Measurements from ENCODE around the gene CD300LG. TPM values are rescaled to one million over a fixed set of nuclear protein-coding genes. Genes with fewer than 3 reads are reported as not detected.
"Not testable (repeated sequence)": the region's sequence is repeated elsewhere in the genome, so short reads cannot be mapped to it uniquely, and the experiment has no call there.

Gene CD300LG
- total RNA-seq, 1 experiment from 2014 or later = not detected

GRCh38 chr17:43869031-43869430 lies 22.1 kb downstream of the CD300LG start:
- not testable (repeated sequence) for DNase-seq (ENCODE audit: low read depth in 1 of 2, low spot score in 2 of 2); H3K9me3 ChIP-seq (replicated peaks); H3K27ac ChIP-seq; H3K4me3 ChIP-seq; H3K36me3 ChIP-seq; H3K4me1 ChIP-seq (replicated peaks)
- peaks cover 34% of the 10 kb centered on the region for H3K27me3 ChIP-seq (replicated peaks)

GRCh38 chr17:43871946-43872690 lies 25.1 kb downstream of the CD300LG start:
- peaks cover 19% of the 10 kb centered on the region for H3K27me3 ChIP-seq (replicated peaks)
- 0 out of 2 replicates have a peak, but pooled peaks cover 5% of the 10 kb centered on the region for H3K4me1 ChIP-seq (replicated peaks)
- H3K4me3 ChIP-seq = peak overlapping the region; percentile 7
- DNase-seq (ENCODE audit: low read depth in 1 of 2, low spot score in 2 of 2) = no peak
- H3K36me3 ChIP-seq = no peaks in the 10 kb centered on the region
- H3K9me3 ChIP-seq (replicated peaks) = no peaks in the 10 kb centered on the region; the same call in 1 of the 2 replicates
- H3K27ac ChIP-seq = no peak overlapping the region

- no peaks in the 10 kb centered on the region for H3K36me3 ChIP-seq
- H3K27me3 ChIP-seq (replicated peaks) = peaks cover 15% of the 10 kb centered on the region
- no peak overlapping the region for H3K4me3 ChIP-seq
- H3K9me3 ChIP-seq (replicated peaks) = no peaks in the 10 kb centered on the region; the same call in 1 of the 2 replicates
- no peak overlapping the region for H3K27ac ChIP-seq
- no peak for DNase-seq (ENCODE audit: low read depth in 1 of 2, low spot score in 2 of 2)
- 0 out of 2 replicates have a peak, but pooled peaks cover 5% of the 10 kb centered on the region for H3K4me1 ChIP-seq (replicated peaks)
Observed at GRCh38 chr17:43873091-43873490, 26.1 kb downstream of the CD300LG start.

- Histone ChIP-seq H3K36me3 (no peaks in the 10 kb centered on the region), H3K9me3 (replicated peaks) (no peaks in the 10 kb centered on the region), H3K4me1 (replicated peaks) (0 out of 2 replicates have a peak, but pooled peaks cover 9% of the 10 kb centered on the region), H3K27ac (no peak overlapping the region), H3K27me3 (replicated peaks) (0 out of 2 replicates have a peak, but pooled peaks cover 8% of the 10 kb centered on the region), H3K4me3 (no peak overlapping the region)
- no peak for DNase-seq (ENCODE audit: low read depth in 1 of 2, low spot score in 2 of 2)
Observed at GRCh38 chr17:43873815-43874214, 26.8 kb downstream of the CD300LG start.

GRCh38 chr17:43874293-43874692 lies 27.3 kb downstream of the CD300LG start:
- DNase-seq (ENCODE audit: low read depth in 1 of 2, low spot score in 2 of 2) = no peak
- Histone ChIP-seq H3K4me1 (replicated peaks) (0 out of 2 replicates have a peak, but pooled peaks cover 10% of the 10 kb centered on the region), H3K4me3 (no peak overlapping the region), H3K27me3 (replicated peaks) (0 out of 2 replicates have a peak, but pooled peaks cover 8% of the 10 kb centered on the region), H3K27ac (no peak overlapping the region), H3K36me3 (no peaks in the 10 kb centered on the region), H3K9me3 (replicated peaks) (no peaks in the 10 kb centered on the region)

- Histone ChIP-seq H3K27ac (no peak overlapping the region), H3K9me3 (replicated peaks) (no peaks in the 10 kb centered on the region), H3K4me3 (no peak overlapping the region), H3K27me3 (replicated peaks) (0 out of 2 replicates have a peak, but pooled peaks cover 8% of the 10 kb centered on the region), H3K4me1 (replicated peaks) (0 out of 2 replicates have a peak, but pooled peaks cover 10% of the 10 kb centered on the region), H3K36me3 (no peaks in the 10 kb centered on the region)
- DNase-seq (ENCODE audit: low read depth in 1 of 2, low spot score in 2 of 2) = no peak
Observed at GRCh38 chr17:43875476-43876147, 28.6 kb downstream of the CD300LG start.

GRCh38 chr17:43877031-43877430 lies 30.1 kb downstream of the CD300LG start:
- Histone ChIP-seq H3K36me3 (no peaks in the 10 kb centered on the region), H3K9me3 (replicated peaks) (no peaks in the 10 kb centered on the region), H3K27me3 (replicated peaks) (0 out of 2 replicates have a peak, but pooled peaks cover 8% of the 10 kb centered on the region), H3K4me1 (replicated peaks) (0 out of 2 replicates have a peak, but pooled peaks cover 8% of the 10 kb centered on the region), H3K4me3 (no peak overlapping the region), H3K27ac (no peak overlapping the region)
- no peak for DNase-seq (ENCODE audit: low read depth in 1 of 2, low spot score in 2 of 2)

GRCh38 chr17:43877451-43878155 lies 30.6 kb downstream of the CD300LG start:
- Histone ChIP-seq H3K4me1 (replicated peaks) (0 out of 2 replicates have a peak, but pooled peaks cover 5% of the 10 kb centered on the region), H3K9me3 (replicated peaks) (no peaks in the 10 kb centered on the region), H3K27ac (no peak overlapping the region), H3K27me3 (replicated peaks) (0 out of 2 replicates have a peak, but pooled peaks cover 8% of the 10 kb centered on the region), H3K36me3 (no peaks in the 10 kb centered on the region), H3K4me3 (no peak overlapping the region)
- no peak for DNase-seq (ENCODE audit: low read depth in 1 of 2, low spot score in 2 of 2)

GRCh38 chr17:43878260-43879175 lies 31.5 kb downstream of the CD300LG start:
- Histone ChIP-seq H3K4me1 (replicated peaks) (0 out of 2 replicates have a peak, but pooled peaks cover 5% of the 10 kb centered on the region), H3K27ac (no peak overlapping the region), H3K36me3 (no peaks in the 10 kb centered on the region), H3K4me3 (no peak overlapping the region), H3K9me3 (replicated peaks) (no peaks in the 10 kb centered on the region), H3K27me3 (replicated peaks) (no peaks in the 10 kb centered on the region)
- DNase-seq (ENCODE audit: low read depth in 1 of 2, low spot score in 2 of 2) = peak; percentile 84 to 87

- Histone ChIP-seq H3K36me3 (no peaks in the 10 kb centered on the region), H3K4me1 (replicated peaks) (0 out of 2 replicates have a peak, but pooled peaks cover 5% of the 10 kb centered on the region), H3K4me3 (no peak overlapping the region), H3K27me3 (replicated peaks) (peaks cover 6% of the 10 kb centered on the region; the same call in 1 of the 2 replicates), H3K9me3 (replicated peaks) (no peaks in the 10 kb centered on the region), H3K27ac (no peak overlapping the region)
- no peak for DNase-seq (ENCODE audit: low read depth in 1 of 2, low spot score in 2 of 2)
Observed at GRCh38 chr17:43879723-43880419, 32.9 kb downstream of the CD300LG start.

- no peak overlapping the region for H3K4me3 ChIP-seq
- peaks cover 6% of the 10 kb centered on the region; the same call in 1 of the 2 replicates for H3K27me3 ChIP-seq (replicated peaks)
- 0 out of 2 replicates have a peak, but pooled peaks cover 5% of the 10 kb centered on the region for H3K4me1 ChIP-seq (replicated peaks)
- H3K9me3 ChIP-seq (replicated peaks) = no peaks in the 10 kb centered on the region
- H3K36me3 ChIP-seq = no peaks in the 10 kb centered on the region
- DNase-seq (ENCODE audit: low read depth in 1 of 2, low spot score in 2 of 2) = peak; percentile 40 to 70
- no peak overlapping the region for H3K27ac ChIP-seq
Observed at GRCh38 chr17:43880420-43880991, 33.5 kb downstream of the CD300LG start.

- H3K4me1 ChIP-seq (replicated peaks) = 0 out of 2 replicates have a peak, but pooled peaks cover 5% of the 10 kb centered on the region
- H3K36me3 ChIP-seq = no peaks in the 10 kb centered on the region
- no peak for DNase-seq (ENCODE audit: low read depth in 1 of 2, low spot score in 2 of 2)
- H3K27me3 ChIP-seq (replicated peaks) = peaks cover 7% of the 10 kb centered on the region; the same call in 1 of the 2 replicates
- H3K27ac ChIP-seq = no peak overlapping the region
- no peaks in the 10 kb centered on the region for H3K9me3 ChIP-seq (replicated peaks)
- no peak overlapping the region for H3K4me3 ChIP-seq
Observed at GRCh38 chr17:43881181-43881580, 34.2 kb downstream of the CD300LG start.
